Stimulated activated naive CD8-positive, alpha-beta T cell treated with anti-CD3 and anti-CD28 coated beads, Interleukin-15, amount 100 ng/mL, for 72 hours (primary cell): ENCODE results near the gene PARD6B.

Experiments
- ATAC-seq: fragments of 150-1000 bp; cut with Tn5 transposase; 2 replicates; pipeline ENCODE4 v1.10.0; 2021; ENCODE audit warnings: mild to moderate bottlenecking, moderate library complexity
- DNase-seq, 2 donors: peaks; one replicate each; pipeline ENCODE4 v3.0.0; 2021 to 2022
- H3K27ac Mint-ChIP-seq, 2 donors: one replicate each; pipeline ENCODE4 v1.8.0; 2022; ENCODE audit warnings: mild to moderate bottlenecking in 2 of 2, mixed read lengths in 2 of 2, moderate library complexity in 2 of 2
- H3K27me3 Mint-ChIP-seq: one replicate; pipeline ENCODE4 v1.8.0; 2022; ENCODE audit warnings: mixed read lengths
- H3K4me1 Mint-ChIP-seq: one replicate; pipeline ENCODE4 v1.8.0; 2022; ENCODE audit warnings: mild to moderate bottlenecking, mixed read lengths
- H3K4me3 Mint-ChIP-seq, 2 donors: one replicate each; pipeline ENCODE4 v1.8.0; 2022; ENCODE audit warnings: mild to moderate bottlenecking in 2 of 2, mixed read lengths in 2 of 2, moderate library complexity in 1 of 2
- H3K9me3 Mint-ChIP-seq, 2 donors: one replicate each; pipeline ENCODE4 v1.8.0; 2022; ENCODE audit warnings: mixed read lengths in 2 of 2

PARD6B gene

GRCh38 chr20:50731055-50731929 lies at the start of gene PARD6B:
TSS of gene PARD6B (plus strand) at chr20:50731580. CDS start at chr20:50731787, 207 bp downstream.
- Mint-ChIP-seq H3K9me3 (no peaks in the 10 kb centered on the region), H3K27ac (peak within 1 kb of the TSS; percentile 72 to 88), H3K4me3 (peak within 1 kb of the TSS; percentile 83 to 85), H3K27me3 (no peaks in the 10 kb centered on the region), H3K4me1 (peaks cover 32% of the 10 kb centered on the region)
- ATAC-seq (peak; percentile 88), DNase-seq (peak; percentile 100)

GRCh38 chr20:50682065-50682464 lies 49.3 kb upstream of the PARD6B start:
- Mint-ChIP-seq H3K4me1 (no peaks in the 10 kb centered on the region), H3K27me3 (peaks cover 4% of the 10 kb centered on the region), H3K9me3 (no peaks in the 10 kb centered on the region), H3K4me3 (no peak overlapping the region), H3K27ac (no peak overlapping the region)
- ATAC-seq: no peak
- DNase-seq: no peak

- Mint-ChIP-seq H3K4me1 (no peaks in the 10 kb centered on the region), H3K27me3 (peaks cover 8% of the 10 kb centered on the region)
Measured at GRCh38 chr20:50682947-50683530, 48.3 kb upstream of the PARD6B start.

GRCh38 chr20:50683570-50683969 lies 47.8 kb upstream of the PARD6B start:
- Mint-ChIP-seq H3K27ac (no peak overlapping the region), H3K4me1 (no peaks in the 10 kb centered on the region), H3K4me3 (no peak overlapping the region), H3K27me3 (peaks cover 11% of the 10 kb centered on the region), H3K9me3 (no peaks in the 10 kb centered on the region)
- DNase-seq (no peak), ATAC-seq (no peak)

More at GRCh38 chr20:50682947-50683530, 48.3 kb upstream of the PARD6B start:
- Mint-ChIP-seq H3K4me3 (no peak overlapping the region), H3K9me3 (no peaks in the 10 kb centered on the region), H3K27ac (no peak overlapping the region)
- DNase-seq (no peak), ATAC-seq (no peak)

GRCh38 chr20:50686821-50687220 lies 44.6 kb upstream of the PARD6B start:
- H3K4me3 Mint-ChIP-seq: no peak overlapping the region
- no peak for DNase-seq
- H3K9me3 Mint-ChIP-seq: no peaks in the 10 kb centered on the region
- no peak overlapping the region for H3K27ac Mint-ChIP-seq
- ATAC-seq: no peak
- H3K27me3 Mint-ChIP-seq: peaks cover 44% of the 10 kb centered on the region
- H3K4me1 Mint-ChIP-seq: peaks cover 19% of the 10 kb centered on the region

GRCh38 chr20:50688256-50688975 lies 43.0 kb upstream of the PARD6B start:
- no peak overlapping the region for H3K4me3 Mint-ChIP-seq
- ATAC-seq: no peak
- peaks cover 60% of the 10 kb centered on the region for H3K27me3 Mint-ChIP-seq
- no peak for DNase-seq
- no peak overlapping the region for H3K27ac Mint-ChIP-seq
- peaks cover 25% of the 10 kb centered on the region for H3K4me1 Mint-ChIP-seq
- no peaks in the 10 kb centered on the region for H3K9me3 Mint-ChIP-seq

- DNase-seq: no peak
- Mint-ChIP-seq H3K4me1 (peaks cover 25% of the 10 kb centered on the region), H3K9me3 (no peaks in the 10 kb centered on the region), H3K27ac (no peak overlapping the region), H3K27me3 (peaks cover 70% of the 10 kb centered on the region), H3K4me3 (no peak overlapping the region)
- ATAC-seq: no peak
Measured at GRCh38 chr20:50689864-50690649, 41.3 kb upstream of the PARD6B start.

GRCh38 chr20:50690650-50691572 lies 40.5 kb upstream of the PARD6B start, which contains the start of gene RIPOR3:
TSS of gene RIPOR3 (minus strand) at chr20:50691542. CDS start at chr20:50691128, 414 bp downstream.
- peak within 1 kb of the TSS; percentile 59 to 70 for H3K4me3 Mint-ChIP-seq
- H3K9me3 Mint-ChIP-seq: no peaks in the 10 kb centered on the region
- peaks cover 25% of the 10 kb centered on the region for H3K4me1 Mint-ChIP-seq
- ATAC-seq: peak; percentile 49
- no peak for DNase-seq
- no peak within 1 kb of the TSS for H3K27ac Mint-ChIP-seq
- peaks cover 70% of the 10 kb centered on the region for H3K27me3 Mint-ChIP-seq

- Mint-ChIP-seq H3K4me3 (peak overlapping the region; percentile 24 to 39), H3K27ac (no peak overlapping the region), H3K9me3 (no peaks in the 10 kb centered on the region), H3K27me3 (peaks cover 68% of the 10 kb centered on the region), H3K4me1 (peaks cover 25% of the 10 kb centered on the region)
- DNase-seq (no peak), ATAC-seq (no peak)
Measured at GRCh38 chr20:50691573-50692551, 39.5 kb upstream of the PARD6B start.

- ATAC-seq: no peak
- no peak overlapping the region for H3K27ac Mint-ChIP-seq
- H3K4me1 Mint-ChIP-seq: peaks cover 25% of the 10 kb centered on the region
- peaks cover 62% of the 10 kb centered on the region for H3K27me3 Mint-ChIP-seq
- H3K4me3 Mint-ChIP-seq: no peak overlapping the region
- DNase-seq: no peak
- H3K9me3 Mint-ChIP-seq: no peaks in the 10 kb centered on the region
Measured at GRCh38 chr20:50692552-50692933, 38.8 kb upstream of the PARD6B start.

GRCh38 chr20:50693001-50693400 lies 38.4 kb upstream of the PARD6B start:
- no peak overlapping the region for H3K27ac Mint-ChIP-seq
- no peak for ATAC-seq
- H3K4me1 Mint-ChIP-seq: peaks cover 25% of the 10 kb centered on the region
- no peaks in the 10 kb centered on the region for H3K9me3 Mint-ChIP-seq
- H3K27me3 Mint-ChIP-seq: peaks cover 62% of the 10 kb centered on the region
- H3K4me3 Mint-ChIP-seq: no peak overlapping the region
- DNase-seq: no peak

- Mint-ChIP-seq H3K4me1 (peaks cover 25% of the 10 kb centered on the region), H3K27ac (no peak overlapping the region), H3K9me3 (no peaks in the 10 kb centered on the region), H3K4me3 (no peak overlapping the region), H3K27me3 (peaks cover 49% of the 10 kb centered on the region)
- DNase-seq (no peak), ATAC-seq (no peak)
Measured at GRCh38 chr20:50694379-50695134, 36.8 kb upstream of the PARD6B start.
